Stimulated activated CD8-positive, alpha-beta memory T cell treated with anti-CD3 and anti-CD28 coated beads, Interleukin-4, amount 100 ng/mL, for 24 hours (primary cell): ENCODE measurements around the gene MAGI1.
"Not testable (repeated sequence)": the region's sequence is repeated elsewhere in the genome, so short reads cannot be mapped to it uniquely, and the experiment has no call there.

Source experiments
- DNase-seq: peaks from one replicate; pipeline ENCODE4 v3.0.0-alpha.2; 2020; ENCODE audit warnings: low read depth

MAGI1 gene

DNA sequence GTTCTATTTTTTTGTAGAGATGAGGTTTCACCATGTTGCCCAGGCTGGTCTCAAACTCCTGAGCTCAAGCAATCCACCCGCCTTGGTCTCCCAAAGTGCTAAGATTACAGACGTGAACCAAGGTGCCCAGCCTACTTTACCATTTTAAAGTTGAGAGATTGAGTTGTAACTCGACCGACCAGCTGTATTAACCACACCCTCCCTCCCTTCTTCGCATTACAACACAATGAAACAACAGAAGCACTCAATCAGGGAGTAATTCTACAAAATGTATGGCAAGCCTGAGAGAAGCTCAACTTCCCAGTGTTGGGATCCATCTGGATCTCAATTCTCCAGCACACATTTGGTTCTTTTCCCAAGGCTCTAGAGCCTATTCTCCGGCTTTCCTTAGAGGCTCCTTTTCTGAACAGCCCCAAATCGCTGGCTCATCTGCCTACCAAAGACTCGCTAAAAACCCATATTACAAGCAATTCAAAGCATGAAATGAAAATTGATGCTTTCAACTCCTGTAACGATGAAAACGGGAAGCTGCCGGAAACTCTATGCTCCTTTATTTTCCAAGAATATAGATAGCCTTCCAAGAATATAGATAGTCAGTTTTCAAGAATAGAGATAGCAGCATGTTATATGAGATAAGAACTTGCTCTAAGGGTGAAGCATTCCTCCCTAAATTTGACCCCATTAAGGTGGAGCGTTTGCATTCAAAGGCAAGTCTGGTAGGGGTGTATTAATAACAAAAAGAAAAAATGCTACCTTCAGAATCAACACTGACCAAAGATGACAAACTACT is 450.9 kb downstream of the MAGI1 start:
- no peak for DNase-seq

DNA sequence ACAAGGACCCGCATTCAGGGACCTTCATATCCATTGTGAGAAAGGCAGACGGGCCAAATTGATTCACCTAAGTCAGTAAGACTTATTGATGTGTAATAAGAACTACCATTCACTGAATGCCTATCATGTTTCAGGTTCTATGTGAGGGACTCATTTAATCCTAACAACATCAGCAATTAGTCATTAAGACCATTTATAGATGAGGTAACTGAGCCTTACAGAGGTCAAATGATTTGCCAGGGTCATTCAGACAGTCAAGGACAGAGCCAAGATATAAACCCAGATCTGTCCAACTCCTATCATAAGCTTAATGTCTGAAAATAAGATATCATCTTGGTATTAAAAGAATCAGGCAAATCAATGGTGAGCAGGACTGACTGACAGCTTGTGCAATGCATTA is 453.8 kb downstream of the MAGI1 start:
- no peak for DNase-seq

DNA sequence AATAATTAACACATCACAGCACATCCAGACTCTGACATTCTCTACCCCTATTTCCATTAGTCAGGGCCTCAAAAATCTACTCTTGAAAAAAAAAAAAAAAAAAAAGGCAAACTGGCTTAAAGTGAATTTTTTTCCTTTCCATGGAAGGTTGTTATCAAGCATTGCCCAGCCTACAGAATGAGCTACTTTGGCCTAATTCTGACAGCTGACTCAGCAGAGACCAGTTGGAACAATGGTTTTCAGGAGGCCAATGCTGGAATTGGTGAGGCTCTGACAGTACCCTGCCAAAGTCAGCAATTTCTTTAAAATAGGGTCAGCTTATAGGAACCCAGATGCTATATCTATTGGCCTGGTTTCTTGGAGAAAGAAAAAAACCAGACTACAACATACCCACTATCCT is 454.7 kb downstream of the MAGI1 start:
- no peak for DNase-seq

DNA sequence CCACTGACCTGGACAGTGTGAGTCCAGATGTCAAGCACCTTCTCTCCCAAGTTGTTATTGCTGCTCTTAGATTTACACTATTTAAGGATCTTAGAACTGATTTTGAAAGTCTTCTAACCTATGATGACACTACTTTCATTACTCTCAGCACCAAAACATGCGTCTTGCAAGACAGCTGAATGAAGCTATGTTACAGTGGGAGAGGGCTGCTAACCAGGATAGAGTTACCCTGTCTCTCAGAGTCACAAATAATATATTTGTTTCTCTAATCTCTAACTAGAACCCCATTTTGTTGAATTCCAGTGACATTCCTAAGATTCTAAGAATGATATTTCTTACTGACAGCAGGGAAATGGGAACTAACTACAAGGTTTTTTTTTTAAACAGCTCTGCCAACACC is 455.5 kb downstream of the MAGI1 start:
- DNase-seq = no peak

DNA sequence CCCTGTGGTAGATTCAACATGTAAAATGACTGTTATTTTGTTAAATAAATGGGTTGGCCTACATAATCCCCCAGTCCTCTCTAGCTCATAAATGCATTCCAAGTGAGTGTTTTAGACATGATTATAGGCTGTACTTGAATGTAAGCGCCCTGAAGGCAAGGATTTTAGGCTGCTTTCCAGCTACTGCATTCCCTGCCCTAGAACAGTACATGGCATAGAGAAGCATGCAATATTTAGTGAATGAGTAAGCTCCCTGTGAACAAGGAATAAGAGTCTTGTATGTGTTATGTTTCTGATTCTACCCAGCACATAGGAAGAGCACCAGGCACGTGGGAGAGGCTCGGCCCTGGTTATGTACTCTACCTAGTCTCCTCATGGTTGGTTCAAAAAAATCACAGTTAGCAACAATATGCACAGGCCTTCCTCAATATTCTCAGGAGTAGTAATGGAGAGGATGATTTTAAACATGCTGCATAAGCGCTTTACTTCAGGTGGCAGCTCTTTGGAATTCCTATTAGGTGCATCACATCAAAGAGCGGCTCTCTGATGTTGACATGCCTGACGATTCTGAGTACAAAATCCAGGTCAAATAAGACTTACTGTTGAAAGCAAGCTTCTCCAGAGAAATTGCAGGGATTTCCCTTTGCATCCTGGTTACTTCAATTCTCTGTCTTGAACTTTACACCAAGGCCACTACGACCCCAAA is 456.6 kb downstream of the MAGI1 start:
- DNase-seq = no peak

DNA sequence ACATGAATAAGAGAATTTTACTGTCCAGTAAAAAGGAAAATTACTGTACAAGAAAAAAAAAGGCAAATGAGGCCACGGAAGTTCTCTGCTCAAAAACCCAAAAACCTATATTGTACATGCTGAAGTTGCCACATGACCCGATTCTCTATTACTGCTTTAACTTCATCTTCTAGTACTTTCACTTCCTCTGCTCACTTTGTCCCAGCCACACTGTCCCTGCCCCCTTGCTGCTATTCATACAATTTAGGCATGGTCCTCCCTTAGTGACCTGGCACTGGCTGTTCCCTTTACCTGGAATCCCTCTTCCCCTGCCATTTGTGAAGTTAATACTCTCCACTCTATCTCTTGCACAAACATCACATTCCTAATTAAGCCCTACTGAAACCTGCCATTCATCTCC is 457.4 kb downstream of the MAGI1 start:
- no peak for DNase-seq

DNA sequence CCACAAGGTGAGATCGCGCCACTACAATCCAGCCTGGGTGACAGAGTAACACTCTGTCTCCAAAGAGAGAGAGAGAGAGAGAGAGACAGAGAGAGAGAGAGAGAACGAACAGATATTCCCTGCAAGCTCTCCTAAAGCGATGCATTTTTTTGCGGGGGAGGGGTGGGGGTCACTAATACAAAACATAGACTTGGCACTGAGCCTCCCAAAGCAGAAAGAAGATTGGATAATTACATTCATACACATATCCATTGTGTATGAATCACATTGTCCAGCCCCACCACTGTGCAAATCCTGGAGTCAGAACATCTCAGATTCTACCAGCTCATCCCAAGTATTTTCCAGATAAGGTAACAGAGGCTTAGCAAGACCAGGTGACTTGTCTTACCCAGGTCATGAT is 459.9 kb downstream of the MAGI1 start:
- no peak for DNase-seq

DNA sequence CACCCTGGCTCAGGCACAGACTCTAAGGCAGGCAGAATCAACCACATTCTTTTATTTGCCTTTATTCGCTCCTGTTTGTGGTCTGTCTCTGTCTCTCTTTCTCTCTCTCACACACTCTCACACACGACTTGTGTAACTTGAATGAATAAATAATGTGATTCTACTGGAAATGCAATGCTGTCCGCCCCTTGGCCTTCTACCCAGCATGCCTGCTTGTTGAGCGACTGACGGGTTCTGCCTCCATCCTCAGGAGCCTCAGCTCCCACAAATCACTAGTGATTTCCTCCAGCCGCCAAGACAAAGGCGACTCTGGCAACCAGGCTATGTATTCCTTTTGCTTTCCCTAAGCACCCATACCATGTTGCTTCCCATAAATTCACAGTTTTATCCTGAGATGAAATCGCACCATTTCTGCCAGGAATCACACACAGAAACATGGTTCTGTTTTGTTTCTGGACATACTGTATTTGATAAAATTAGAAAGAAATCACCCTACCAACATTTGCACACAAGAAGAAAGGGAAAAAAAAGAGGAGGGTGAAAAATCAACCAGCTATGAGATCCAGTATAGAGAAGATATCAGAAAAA is 460.8 kb downstream of the MAGI1 start:
- no peak for DNase-seq

DNA sequence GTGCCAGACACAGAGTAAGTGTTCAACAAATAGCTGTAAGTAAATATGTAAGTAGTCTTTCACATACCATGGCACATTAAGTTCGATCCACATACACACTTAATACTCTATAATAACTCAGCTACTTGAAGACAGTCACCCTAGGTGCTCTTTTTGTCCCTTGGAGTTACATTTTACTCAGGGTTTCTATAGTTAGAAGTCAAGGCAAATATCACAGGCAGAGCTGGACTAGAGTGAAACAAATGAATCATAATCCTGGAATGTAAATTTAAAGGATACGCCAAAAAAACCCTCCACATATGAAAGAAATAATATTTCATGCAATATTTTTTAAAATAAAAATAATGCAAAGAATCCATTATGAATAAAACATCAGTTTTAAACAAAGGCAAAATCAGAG is 461.8 kb downstream of the MAGI1 start:
- DNase-seq = no peak

DNA sequence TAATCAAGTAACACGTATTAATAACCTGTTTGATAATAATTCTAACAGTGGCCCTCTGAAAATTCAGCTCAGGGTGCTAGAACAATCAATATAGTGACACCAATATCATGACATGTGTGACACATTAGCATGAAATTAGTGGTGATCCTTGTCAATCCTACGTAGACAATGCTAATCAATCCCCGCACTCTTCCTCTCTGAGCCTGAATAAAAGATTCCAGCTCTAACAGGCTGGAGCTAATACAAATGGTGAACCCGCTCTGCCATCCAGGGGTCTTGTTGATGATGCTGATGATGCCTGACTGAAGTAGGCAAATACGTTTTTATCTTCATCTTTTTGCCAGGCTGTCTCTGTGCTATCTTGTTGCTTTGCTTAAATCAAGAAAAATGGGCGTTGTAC is 462.5 kb downstream of the MAGI1 start:
- DNase-seq = no peak

DNA sequence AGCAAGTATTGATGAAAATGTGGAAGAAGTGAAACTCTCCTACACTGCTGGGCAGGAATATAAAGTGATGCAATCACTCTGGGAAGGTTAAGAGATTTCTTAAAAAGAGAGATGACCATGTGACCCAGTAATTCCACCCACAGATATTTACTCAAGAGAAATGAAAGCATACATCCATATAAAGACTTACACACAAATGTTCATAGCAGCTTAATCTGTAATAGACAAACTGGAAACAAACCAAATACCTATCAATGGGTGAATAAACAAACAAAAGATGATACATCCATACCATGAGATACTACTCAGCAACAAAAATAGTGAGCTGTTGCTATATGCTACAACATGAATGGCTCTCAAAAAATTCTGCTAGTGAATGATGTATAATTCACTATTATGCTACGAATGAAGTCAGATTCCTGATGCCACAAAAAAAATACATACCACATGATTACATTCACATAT is 463.3 kb downstream of the MAGI1 start:
- DNase-seq = no peak

DNA sequence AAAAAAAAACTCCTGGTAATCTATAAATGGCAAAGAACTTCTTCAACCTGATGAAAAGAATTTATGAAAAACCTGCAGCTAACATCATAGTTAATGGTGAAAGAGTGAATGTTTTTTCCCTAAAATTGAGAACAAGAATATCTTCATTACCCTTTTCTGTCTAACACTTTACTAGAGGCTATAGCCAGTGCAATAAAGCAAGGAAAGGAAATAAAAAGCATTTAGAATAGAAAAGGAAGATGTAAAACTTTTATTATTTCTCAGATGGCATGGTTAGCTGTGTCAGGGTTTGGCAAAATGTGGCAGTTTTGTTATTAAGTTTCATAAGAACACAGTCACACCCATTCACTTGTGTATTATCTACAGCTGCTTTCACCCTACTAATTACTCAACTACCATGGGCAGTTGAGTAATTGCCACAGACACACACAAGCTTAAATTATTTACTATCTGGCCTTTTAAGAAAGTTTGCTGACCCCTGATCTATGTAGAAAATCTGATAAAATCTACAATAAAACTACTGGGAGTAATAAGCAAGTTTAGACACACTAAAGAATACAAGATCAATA is 465.1 kb downstream of the MAGI1 start:
- DNase-seq = no peak

DNA sequence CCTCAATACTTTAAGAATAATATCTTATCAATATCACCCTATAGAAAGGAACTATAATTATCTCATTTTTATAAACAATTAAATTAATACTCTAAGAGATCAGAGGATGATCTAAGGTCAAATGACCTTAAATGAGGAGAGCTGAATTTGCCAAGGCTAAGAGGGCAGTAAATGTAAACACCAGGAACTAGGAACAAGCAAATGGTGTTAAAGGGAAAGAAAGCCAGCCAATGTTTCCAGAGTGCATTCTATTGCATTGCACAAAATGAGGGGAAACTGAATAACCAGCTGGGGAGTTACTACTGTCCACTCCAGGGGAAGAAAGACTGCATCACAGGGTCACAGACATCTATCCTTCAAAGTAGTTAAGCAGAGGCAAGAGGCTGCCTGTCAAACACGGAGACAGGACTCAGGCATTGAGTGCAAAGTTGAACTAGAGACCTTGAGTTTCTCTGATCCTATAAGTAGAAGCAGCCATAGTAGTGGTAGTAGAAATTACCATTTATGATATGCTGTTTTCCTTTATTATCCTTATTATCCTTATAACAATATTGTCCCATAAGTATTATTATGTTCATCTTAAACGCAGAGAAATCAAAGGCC is 466.4 kb downstream of the MAGI1 start:
- no peak for DNase-seq

DNA sequence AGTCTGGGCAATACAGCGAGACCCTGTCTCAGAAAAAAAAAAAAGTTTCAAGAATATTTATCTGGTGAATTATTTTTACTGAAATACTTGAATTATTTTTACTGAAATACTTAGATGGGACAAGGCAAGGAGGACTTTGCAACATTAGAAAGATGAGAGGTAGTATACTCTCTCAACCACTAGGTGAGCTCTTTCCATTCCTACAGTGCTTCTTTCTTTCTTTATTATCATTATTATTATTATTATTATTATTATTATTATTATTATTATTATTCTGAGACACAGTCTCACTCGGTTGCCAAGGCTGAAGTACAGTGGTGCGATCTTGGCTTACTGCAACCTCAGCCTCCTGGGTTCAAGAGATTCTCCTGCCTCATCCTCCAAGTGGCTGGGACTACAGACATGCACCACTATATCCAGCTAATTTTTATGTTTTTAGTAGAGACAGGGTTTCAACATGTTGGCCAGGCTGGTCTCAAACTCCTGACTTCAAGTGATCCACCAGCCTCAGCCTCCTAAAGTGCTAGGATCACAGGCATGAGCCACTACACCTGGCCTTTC is 468.8 kb downstream of the MAGI1 start:
- no peak for DNase-seq

DNA sequence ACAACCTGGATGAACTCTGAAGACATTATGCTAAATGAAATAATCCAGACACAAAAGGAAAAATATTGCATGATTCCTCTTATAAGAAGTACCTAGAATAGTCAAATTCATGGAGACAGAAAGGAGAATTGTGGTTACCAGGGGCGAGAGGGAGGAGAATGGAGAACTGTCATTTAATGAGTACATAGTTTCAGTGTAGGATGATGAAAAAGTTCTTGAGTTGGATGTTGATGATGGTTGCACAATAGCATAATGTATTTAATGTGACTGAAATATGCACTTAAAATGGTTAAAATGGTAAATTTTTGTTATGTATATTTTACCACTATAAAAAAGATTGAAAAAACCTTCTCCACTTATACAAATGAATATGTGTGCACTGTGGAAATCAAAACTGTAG is 469.6 kb downstream of the MAGI1 start:
- DNase-seq = no peak

DNA sequence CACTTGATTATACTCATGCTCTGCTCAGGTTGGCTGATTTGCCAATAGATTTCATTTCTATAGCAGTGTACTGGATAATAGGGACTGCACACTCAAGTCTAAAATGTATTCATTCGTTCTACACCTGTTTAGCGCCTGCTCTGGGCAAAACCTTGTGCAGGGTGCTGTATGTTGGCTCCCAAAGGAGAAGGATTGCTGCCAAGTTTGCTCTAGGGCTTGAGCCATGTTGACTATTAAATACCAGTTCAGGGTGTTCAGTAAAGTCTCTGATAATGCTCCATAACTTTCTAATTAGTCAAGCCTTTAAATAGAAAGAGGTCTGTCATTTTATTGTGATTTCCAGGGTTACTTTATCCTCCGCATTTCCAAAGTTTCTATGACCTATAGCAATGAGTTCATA is 470.2 kb downstream of the MAGI1 start:
- DNase-seq = no peak

DNA sequence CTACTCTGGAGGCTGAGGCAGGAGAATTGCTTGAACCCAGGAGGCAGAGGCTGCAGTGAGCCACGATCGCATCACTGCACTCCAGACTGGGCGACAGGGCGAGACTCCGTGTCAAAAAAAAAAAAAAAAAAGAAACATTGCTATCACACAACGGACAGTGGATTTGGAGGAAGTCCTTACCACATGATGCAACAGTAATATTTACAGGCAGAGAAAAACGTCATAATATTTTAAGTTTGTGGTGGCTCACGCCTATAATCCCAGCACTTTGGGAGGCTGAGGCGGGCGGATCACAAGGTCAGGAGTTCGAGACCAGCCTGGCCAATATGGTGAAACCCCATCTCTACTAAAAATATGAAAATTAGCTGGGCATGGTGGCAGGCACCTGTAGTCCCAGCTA is 473.0 kb downstream of the MAGI1 start:
- not testable (repeated sequence) for DNase-seq

DNA sequence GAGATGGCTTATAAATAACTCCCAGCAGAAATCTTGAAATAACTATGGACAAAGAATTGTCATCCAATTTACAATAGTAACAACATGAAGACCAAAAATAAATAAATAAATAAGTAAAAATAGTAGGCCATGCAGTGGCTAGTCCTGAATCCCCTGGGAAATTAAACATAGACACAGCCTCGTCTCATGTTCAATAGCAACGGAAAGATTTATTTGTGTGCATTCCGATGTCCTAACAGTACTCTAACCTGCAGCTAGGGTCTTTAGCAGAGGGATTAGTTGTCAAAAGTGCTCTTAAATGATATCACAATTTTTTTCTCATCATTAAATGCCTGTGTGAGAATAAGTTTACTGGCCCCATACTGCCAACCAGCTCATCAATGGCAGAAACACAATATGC is 474.2 kb downstream of the MAGI1 start:
- DNase-seq = no peak

DNA sequence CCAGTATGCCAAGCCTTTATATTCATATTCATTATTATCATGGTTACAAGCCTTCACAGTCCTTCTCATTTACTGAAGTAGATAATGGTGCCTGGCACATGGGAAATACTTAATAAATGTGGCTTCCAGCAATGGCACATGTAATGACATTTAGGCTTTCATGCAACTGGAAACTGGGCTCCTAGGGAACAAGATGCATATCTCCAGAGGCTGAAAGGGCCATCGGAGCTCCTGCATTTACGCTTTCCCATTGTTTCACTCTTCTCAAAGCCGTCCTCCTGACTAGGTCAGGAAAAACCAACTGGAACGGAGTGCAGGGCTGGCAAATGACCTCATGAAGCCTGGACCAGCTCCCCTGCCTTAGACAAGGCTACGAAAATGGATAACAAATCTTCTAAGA is 474.9 kb downstream of the MAGI1 start:
- DNase-seq = no peak

DNA sequence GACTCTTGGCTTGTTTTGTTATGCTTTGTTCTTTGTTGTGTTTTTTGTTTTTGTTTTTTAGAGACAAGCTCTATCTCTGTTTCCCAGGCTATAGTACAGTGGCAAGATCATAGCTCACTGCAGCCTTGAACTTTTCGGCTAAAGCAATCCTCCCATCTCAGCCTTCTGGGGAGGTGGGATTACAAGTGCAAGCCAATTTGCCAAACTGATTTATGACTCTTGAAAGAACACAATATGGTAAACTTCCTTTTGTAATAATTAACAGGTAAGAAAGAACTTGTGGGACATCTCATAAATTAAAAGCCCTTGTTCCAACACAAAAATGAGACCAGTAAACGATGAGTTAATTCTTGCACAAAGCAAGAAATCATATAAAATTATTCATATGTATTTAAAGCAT is 476.3 kb downstream of the MAGI1 start:
- no peak for DNase-seq

DNA sequence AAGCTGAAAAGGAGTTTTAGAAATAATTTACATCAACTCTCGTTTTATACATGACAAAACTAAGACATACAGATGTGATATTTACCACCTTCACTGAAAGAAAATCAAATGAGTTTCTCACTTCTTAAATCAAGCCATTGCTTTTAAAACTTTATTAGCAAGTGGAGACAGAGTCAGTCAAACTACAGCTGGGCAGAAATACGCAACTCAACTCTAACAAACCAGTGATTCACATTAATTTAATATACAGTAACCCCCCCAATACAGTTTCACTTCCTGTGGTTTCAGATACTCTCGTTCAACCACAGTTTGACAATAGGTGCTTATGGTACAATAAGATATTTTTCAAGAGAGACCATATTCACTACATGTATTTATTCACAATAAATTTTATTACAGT is 477.1 kb downstream of the MAGI1 start:
- DNase-seq = no peak

DNA sequence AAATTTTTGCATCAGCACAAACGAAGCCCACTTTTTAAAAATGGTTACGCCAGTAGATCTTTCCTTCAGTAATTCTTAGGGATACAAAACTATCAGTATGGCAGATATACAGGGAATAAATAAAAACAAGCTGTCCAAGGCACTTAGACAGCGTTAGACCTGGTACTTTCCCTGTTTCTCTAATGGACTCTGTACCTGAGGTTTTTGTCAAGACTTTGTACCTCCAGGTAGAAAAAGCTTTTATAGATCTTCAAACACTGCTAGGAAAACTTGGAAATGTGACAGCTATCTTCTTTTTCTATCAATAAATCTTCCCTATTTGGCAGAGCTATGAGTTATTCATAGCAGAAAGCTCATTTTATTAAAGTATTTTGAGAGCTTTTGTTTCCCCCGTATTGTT is 477.8 kb downstream of the MAGI1 start:
- no peak for DNase-seq
